Stimulated activated CD8-positive, alpha-beta memory T cell treated with anti-CD3 and anti-CD28 coated beads, Interleukin-7, amount 100 ng/mL, for 24 hours (primary cell): ENCODE results near the gene C20orf173.
"Not testable (repeated sequence)": the region's sequence is repeated elsewhere in the genome, so short reads cannot be mapped to it uniquely, and the experiment has no call there.

Source experiments
- DNase-seq: peaks from one replicate; pipeline ENCODE4 v3.0.0-alpha.2; 2020; ENCODE audit warnings: low read depth

The C20orf173 gene, protein sequence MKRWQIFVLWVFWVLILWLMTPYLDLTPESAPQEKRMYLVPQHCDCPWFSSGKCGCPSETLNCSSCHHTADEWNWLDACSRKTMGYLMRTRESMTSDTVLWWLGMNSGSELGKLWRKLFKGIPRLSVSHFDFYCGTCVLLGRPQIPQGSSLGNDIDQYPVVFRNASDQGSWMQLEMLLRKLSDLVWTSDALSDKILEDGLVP

DNA sequence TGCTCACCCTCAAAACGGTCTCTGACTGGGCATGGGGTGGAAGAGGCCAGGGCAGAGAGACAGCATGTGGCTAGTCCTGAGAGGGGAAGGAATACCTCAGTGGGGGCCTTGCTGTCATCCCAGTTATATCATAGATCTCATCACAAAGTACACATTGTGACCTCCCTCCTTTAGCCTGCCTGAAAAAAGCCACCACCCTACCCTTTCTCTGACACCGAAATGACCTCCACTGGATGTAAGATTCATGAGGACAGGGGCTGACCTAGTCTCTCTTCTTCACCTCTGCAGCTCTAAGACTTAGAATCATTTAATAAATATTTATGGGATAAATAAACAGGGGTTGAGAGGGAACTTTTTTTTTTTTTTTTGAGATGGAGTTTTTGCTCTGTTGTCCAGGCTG, at the start of gene C20orf173:
Gene C20orf173 (minus strand): TSS at position 101 of the 400 bp plus-strand sequence. CDS start 279 bp downstream, outside the sequence.
- DNase-seq, result no peak

DNA sequence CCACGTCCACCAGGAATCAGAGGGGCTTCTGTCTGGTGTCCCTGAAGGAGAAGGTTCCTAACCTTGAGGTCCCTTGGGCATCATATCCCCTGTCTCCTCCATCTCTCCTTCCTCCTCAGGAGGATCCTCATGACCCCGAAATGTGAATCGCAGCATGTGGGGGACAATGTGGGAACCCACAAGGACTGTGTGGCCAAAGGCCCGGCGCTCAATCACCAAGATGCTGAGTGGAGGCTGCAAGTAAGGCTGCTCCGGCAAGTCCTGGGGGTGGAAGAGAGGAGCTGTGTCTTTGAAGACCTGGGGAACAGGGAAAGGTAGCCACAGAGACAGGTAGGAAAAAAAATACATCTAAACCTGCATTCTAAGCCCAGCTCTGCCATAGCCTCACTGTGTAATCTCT, 49.7 kb upstream of the C20orf173 start:
- no peak for DNase-seq

DNA sequence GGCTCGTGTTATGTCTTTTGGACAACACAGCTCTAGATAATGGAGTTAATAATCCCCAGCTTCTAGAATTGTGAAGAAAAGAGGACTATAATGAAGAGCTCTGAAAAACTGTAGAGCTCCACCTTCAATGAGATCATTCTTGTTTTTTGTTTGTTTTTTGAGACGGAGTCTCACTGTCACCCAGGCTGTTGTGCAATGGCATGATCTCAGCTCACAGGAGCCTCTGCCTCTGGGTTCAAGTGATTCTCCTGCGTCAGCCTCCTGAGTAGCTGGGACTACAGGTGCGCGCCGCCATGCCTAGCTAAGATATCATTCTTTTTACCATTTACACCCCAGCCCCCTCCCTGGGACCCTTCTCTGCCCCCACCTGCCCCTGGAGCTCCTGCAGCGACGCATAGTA, 49.0 kb upstream of the C20orf173 start:
- DNase-seq, result no peak

DNA sequence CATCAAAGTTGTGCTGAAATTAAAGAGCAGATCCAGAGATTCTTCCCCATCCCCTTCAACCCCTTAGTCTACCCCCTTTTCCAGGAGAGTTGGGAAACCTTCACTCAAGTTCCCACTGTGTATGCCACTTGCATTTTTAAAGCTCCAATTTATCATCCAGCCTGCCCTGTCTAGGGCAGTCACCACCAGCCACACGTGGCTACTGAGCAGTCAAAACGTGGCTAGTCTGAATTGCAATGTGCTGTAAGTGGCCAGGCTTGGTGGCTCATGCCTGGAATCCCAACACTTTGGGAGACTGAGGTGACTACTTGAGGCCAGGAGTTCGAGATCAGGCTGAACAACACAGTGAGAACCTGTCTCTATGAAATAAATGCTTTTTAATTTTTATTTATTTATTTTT, 47.4 kb upstream of the C20orf173 start:
- DNase-seq, result no peak

DNA sequence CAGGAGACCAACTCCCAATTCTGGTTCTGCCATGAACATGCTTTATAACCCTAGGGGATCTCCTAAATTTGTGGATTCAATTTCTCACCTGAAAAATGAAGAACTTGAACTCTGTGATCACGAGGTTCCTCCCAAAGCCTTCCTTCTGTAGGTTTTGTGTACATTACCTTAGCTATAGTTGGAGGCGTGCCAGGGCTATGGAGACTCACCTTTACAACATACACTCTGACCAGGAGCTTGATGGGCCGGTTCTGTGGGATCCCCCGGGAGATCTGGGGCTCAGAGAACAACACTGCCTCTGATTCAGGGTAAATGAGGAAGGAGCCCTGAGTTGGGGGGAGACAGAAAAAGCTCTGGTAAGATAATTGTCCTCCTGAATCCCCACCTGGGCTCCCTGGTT, 46.5 kb upstream of the C20orf173 start:
- DNase-seq, result no peak

DNA sequence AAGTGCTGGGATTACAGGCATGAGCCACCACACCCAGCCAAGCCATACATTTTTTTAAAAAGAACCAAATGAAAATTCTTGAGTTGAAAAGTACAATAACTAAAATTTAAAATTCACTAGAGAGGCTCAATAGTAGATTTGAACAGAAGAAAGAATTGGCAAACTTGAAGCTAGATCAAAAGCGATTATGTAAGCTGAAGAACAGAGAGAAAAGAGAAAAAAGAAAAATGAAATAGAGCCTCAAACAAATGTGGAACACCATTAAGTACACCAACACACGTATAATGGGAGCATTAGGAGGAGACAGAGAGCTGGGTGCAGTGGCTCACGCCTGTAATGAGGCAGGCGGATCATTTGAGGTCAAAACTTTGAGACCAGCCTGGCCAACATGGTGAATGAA, 43.4 kb upstream of the C20orf173 start:
- DNase-seq, result no peak

DNA sequence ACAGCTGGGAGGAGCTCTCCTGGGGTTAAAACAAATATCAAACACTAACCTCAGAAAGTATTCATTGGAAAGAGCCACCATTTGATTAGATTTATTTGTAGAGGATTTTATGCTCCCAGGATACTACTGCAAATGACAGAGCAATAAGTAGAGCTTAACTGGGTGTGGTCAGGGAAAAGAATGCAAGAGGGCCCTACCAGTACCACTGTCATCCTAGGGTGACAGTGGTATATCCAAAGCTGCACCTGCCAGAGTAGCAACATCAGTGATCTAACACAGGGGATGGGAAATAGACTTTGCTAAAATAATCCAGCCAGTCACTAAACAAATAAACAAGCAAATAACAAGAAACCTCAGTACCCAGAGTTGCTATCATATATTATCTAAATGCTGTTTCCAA, 42.1 kb upstream of the C20orf173 start:
- no peak for DNase-seq

DNA sequence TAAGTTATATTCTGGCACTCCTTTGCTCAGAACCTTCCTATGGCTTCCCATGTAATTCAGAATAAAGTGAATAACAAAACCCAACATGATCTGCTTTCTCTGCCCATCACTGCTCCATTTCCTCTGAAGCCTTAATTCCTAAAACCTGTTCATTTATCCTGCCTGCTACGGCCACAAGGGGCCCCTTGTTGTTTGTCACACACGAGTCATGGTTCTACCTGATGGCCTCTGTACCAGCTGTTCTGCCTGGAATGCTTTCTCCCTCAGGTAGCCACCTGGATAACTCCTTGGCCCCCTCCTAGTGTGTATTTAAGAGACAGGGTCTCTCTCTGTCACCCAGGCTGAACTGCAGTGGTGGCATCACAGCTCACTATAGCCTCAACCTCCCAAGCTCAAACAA, 39.2 kb upstream of the C20orf173 start:
- DNase-seq, result no peak

DNA sequence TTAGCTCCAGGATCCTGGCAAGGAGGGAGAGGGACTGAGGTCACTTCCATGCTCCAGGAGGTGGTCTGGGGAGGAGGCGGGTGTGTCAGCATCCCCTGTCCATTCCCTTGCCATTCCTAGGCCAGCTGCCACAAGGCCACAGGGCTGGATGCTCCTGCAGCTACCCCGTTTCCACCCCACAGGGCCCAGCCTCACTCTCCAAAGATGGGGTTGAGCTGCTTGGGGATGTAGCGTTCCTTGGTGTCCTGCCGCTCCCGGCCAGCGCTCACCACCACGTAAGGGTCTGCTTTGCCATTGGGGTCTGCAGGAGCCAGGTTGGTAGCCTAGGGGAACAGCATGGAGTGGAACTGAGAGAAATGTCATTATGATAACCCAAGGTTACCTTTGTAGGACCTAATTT, 35.5 kb upstream of the C20orf173 start:
- no peak for DNase-seq

DNA sequence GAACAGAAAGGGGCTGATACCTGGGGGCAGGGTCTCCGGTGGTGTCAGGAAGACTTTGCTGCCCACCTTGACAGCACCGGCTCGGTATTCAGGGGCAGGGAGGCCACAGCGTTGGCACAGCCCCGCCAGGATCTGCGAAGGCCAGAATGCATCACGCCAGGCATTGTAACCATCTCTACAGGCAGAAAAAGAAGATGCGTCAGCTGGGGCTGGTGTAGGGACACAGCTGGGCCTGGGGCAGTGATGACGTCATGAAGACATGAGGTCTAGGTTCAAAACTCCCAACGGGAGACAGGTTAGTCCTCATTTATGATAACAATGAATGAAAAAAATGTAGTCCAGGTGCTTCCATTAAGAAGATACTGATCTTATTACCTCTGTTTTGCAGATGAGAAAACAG, 34.4 kb upstream of the C20orf173 start:
- no peak for DNase-seq

DNA sequence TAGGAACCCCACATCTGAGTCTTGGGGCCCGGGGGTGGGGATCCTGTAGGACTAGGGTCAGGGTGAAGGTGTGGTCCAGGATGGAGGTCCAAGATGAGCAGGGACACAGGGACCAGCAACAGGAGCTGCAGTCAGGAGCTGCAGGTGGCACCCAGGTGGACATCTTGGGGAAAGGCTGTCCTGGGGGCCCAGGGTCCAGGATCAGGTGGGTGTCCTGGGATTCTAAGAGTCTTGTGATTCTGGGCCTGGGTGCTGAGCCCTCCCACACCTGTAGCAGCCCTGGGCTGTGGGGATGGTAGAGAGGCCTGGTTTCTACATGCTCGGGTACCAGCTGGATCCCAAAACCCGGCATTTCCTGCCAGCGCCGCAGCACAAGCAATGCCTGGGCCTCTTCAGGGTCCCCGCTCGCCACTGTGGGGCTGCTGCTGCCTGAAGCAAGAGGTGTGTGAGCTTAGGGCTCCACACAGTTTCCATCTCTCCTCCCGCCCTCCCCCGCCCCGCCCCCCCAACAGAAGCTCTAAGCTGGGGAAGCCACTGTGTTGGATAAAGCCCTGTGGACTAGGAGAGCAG, 33.2 kb upstream of the C20orf173 start:
- no peak for DNase-seq

DNA sequence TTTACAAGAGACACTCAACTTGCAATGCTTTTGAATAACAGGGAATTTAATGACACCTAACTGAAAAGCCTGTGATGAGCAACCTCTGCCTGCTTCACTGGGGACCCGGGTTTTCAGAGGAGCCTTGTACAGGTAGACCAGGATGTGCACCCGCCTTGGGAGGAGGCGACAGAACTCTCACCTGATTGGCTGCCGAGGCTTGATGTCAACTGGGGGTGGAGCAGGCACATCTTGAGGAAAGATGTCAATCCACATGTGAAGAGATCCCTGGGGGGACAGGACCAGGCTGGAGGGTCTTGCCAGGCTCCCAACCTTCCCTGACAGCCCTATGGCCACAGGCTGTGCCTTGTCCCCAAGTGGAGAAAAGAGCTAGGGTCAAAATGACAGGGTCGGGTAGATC, 32.2 kb upstream of the C20orf173 start:
- no peak for DNase-seq

DNA sequence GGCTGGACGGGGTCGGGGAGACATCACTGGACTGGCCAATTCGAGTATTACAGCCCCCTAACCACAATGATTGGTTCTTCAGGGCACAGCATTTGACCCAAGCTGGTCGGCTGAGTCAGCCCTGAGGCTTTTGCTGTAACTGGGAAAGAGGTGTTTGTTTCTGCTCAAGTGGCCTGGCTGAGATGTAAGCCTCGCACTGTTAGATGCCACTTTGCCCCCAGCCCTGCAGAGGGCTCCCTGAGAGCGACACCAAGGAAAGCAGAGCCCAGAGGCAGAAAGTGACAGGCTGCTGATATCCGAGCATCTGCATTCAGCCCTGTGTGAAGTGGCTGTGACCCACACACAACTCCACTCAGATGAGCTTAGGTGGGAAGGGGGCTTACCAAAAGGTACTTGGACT, 31.8 kb upstream of the C20orf173 start:
- no peak for DNase-seq

DNA sequence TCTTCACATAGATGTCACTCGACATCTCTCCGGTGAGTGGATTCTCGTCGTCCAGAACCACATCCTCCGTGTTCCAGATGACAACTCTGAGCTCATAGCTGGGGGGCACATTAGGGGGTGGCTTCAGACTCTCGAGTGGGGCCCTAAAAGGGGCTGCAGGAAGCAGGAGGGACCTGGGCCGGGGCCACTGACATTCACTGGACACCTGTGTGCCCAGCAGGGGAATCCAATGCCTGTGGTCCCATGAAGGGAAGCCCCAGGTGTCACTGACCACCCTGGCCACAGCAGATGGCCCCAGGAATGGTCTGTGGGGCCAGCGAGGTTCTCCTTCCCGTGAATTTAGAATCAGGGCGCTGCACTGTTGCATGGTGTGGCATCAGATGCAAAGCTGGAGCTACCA, 31.1 kb upstream of the C20orf173 start:
- DNase-seq, result no peak

DNA sequence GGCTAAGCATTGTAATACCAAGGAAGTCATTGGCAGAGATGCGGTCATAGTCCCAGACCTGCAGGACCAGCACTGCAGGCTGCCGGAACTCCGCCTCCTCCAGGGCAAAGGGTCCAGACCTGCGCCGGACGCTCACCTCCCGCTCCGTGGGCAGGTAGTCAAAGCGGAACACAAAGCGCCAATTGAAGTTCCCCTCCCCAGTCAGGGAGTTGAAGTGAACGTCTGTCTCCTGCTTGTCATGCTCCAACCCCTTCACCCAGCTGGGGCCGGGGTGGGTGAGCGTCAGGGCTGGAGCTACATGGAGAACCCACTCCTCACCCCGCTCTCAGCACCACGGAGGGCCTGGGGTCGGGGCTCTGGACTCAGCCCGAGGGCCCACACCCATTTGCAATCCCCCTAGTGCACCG, 30.7 kb upstream of the C20orf173 start:
- DNase-seq, result no peak

DNA sequence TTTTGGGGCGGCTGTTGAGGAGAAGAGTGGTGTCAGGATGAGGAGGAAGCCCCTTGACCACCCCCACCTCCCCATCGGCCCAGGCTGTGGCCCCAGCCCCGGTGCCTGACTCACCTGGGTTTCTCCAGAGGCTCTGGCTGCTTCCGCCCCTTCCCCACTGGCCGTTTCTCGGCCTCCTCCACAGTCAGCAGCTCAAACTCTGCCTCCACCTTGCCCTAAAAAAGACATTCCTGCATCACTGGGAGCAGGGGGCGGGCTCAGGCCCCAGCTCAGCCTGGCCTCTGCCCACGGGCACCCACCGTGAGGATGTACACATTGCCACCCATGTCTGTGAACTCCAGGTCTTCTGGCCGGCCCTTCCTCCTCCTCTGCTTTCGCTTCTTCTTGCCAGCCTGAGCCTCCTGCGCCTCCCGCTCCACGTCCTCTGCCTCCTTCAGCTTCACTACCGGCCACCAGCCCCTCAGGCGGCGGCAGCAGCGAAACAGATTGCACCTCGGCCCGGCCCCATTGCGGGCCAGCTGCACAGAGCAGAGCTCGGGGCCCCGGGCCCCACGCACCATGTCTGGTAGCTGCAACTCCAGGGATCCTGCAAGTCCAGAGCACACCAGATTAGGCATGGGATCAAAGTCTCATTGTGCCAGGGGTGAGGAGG, 29.7 kb upstream of the C20orf173 start:
- no peak for DNase-seq

DNA sequence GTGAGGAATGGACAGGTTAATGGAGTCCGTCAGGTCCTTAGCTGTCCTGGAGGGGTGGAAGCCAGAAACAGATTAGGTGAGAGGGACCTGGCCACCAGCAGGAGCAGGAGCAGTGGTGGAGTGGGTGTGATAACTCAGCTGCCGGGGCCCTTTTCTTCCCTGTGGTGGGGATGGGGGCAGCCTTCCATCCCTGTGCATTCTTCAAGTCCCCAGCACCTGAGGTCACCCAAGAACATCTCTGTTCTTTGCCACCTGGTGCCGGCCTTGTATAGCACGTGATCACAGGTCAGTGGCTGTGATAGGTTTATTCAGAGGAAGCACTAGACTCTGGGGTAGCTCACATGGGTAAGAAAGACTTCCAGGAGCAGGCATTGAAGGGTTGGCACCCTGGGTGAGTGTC, 29.0 kb upstream of the C20orf173 start:
- DNase-seq, result no peak

DNA sequence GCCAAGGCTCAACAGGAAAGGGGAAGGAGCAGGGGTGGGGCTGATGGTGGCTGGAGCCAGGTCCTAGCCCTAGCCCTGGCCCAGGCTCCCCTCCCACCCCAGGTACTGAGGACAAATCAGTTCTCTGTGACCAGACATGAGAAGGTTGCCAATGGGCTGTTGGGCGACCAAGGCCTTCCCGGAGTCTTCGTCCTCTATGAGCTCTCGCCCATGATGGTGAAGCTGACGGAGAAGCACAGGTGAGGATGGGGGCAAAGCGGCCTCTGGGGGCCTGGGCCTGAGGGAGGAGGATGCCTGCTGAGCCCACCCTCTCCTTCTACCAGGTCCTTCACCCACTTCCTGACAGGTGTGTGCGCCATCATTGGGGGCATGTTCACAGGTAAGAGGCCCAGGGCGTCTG, 27.4 kb upstream of the C20orf173 start:
- no peak for DNase-seq

DNA sequence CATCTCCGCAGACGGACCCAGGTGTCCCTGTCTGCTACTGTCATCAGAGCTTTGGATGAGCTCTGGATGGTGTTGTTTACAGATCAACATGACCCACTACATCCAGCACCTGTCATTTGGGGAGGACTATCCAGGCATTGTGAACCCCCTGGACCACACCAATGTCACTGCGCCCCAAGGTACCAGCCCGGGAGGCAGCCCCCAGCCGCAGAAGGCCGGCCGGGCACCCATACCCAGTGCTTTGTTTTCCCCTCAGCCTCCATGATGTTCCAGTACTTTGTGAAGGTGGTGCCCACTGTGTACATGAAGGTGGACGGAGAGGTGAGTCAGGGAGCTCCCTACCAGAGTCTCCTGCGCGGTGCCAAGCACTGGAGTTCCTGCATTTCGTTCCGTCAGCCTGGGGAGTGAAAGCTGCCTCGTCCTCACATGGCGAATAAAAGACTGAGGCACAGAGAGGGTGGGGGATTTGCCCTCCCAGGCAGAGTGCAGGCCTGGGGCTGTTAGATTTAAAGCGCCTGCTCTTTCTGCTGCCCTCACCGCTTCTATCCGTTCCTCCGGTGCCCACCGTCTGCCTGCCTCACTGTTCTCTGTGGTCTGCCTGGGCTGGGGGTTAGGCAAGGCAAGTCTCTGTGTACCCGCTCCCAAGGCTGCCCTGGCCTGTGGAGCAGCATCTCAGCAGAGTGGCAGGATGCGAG, 26.6 kb upstream of the C20orf173 start:
- no peak for DNase-seq

DNA sequence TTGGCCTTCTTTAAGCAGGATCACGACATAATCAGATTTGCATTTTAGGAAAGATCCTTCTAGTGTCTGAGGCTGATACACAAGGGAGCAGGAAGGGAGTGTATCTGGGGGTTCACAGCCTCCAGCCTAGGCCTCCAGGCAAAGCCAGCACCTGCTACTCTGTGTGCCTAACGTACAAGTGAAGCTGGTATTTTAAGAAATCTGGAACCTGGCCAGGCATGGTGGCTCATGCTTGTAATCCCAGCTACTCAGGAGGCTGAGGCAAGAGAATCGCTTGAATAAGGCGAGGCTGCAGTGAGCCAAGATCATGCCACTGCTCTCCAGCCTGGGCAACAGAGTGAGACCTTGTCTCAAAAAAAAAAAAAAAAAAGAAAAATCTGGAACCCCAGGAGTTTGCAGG, 26.0 kb upstream of the C20orf173 start:
- DNase-seq, result not testable (repeated sequence)

DNA sequence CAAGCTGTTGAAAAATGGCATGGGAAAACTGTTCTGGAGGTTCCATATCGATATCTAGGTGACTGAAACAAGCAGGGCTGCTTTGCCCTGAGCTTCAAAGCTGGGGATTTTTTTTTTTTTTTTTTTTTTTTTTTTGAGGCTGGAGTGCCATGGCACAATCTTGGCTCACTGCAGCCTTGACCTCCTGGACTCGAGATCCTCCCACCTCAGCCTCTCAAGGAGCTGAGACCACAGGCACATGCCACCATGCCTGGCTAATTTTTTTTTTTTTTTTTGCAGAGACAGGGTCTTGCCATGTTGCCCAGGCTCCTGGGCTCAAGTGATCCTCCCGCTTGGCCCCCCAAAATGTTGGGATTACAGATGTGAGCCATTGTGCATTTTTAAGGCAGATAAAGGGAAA, 23.5 kb upstream of the C20orf173 start:
- DNase-seq, result no peak

DNA sequence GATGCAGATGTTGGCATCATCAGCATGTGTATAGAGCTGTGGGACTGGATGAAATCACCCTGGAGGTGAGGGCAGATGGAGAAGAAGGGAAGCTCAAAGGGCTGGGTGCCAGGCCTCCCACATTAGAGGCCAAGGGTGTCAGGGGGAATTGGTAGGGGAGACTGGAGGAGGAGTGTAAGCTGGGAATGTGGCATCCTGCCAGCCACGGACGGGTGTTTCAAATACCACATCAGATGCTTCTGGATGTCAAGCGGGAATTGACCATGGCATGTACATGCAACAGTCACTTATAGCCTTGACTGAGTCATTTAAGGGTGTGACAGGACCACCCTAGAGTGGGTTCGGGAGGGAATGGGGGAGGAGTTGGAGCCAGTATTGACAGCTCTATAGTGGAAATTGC, 22.1 kb upstream of the C20orf173 start:
- no peak for DNase-seq

DNA sequence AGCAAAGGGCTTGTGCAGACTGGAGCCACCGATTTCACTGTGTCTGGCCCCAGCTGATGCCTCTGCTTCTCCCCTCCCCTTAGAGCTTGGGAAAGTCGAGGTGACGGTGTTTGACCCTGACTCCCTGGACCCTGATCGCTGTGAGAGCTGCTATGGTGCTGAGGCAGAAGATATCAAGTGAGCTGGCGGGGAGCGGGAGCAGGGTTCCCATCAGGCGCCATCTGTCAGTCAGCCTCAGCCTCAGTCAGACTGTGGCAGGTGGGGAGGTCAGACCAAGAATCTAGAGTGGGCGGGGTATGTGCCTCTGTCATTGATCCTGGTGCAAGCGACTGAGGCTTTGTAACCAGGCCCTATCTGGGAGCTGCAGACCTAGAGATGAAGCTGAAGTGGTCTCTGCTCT, 17.9 kb upstream of the C20orf173 start:
- DNase-seq, result no peak
